Inferior parietal cortex (tissue), 1 donor: ENCODE data around the gene MEMO1.
"Not testable (repeated sequence)": the region's sequence is repeated elsewhere in the genome, so short reads cannot be mapped to it uniquely, and the experiment has no call there.

ENCODE experiments used
- DNase-seq: peaks from one replicate; pipeline ENCODE4 v3.0.0-alpha.2; 2016; ENCODE audit errors: extremely low spot score

Gene MEMO1

DNA sequence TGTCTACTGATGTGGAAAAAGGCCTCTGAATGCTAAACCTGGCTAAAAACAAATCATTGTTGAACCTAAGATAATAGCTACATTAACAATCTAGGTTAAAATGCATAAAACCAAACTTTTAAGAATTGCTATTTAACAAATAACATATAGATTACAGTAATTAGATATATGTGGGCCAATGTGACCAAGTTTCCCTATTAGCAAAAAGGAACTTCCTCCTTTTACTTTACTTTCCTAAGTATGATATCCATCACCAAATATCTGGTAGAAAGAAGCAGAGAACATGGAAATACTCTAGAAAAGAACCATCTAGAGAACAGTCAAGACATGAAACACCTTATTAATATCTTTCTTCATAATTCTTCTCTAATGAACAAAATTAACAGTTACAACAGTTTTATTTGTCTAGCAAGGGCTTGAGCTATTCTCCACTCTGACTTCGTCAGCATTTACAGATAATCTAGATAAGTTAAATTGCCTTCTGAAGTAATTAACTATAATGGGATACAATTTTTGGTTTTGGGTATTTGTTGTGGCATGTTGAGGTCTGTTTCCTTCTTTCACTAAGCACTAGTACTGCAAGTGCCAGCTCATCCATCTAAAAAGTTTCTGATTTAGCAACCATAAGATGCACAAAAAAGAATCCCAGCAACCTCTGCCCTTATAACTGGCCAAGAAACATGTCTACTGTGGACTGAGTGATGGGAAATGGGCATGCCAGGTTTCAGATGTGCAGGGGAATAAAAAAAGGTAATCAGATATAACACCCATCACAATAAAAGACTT, 53.3 kb downstream of the MEMO1 start:
- no peak for DNase-seq

DNA sequence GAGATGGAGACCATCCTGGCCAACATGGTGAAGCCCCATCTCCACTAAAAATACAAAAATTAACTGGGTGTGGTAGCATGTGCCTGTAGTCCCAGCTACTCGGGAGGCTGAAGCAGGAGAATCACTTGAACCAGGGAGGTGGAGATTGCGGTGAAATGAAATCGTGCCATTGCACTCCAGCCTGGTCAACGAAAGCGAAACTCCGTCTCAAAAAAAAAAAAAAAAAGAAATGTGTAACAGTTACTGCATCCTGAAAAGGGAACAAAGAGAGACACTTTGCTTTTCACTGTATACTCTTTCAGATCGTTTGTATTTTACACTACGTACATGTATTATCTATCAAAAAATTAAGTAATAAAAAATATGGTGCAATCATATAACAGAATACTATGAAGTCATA, 53.9 kb downstream of the MEMO1 start:
- DNase-seq, result not testable (repeated sequence)

DNA sequence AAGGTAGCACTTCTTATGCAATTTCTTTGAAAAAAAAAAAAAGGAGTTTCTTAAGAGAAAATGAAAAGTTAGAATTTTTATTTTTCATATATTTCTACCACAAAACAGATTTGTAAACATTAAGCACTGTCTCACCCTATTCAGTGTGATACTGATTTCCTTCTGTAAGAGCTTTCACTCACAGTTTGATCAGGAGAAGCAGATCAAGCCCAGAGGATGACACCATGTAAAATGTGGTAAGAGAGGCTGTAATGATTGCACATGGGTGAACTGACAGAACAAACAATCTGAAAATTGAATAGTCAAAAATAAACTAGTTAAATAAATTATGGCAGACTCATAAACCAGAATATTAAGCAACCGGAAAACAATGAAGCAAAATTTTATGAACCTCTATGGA, 54.5 kb downstream of the MEMO1 start:
- no peak for DNase-seq

DNA sequence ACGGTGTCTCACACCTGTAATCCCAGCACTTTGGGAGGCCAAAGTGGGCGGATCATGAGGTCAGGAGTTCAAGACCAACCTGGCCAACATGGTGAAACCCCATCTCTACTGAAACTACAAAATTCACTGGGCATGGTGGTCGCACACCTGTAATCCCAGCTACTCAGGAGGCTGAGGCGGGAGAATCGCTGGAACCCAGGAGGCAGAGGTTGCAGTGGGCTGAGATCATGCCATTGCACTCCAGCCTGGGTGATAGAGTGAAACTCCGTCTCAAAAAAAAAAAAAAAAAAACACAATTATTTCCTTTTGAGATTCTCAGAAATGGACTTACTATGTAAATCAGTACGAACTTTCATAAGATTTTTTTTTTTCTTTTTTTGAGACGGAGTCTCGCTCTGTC, 57.7 kb downstream of the MEMO1 start:
- not testable (repeated sequence) for DNase-seq

DNA sequence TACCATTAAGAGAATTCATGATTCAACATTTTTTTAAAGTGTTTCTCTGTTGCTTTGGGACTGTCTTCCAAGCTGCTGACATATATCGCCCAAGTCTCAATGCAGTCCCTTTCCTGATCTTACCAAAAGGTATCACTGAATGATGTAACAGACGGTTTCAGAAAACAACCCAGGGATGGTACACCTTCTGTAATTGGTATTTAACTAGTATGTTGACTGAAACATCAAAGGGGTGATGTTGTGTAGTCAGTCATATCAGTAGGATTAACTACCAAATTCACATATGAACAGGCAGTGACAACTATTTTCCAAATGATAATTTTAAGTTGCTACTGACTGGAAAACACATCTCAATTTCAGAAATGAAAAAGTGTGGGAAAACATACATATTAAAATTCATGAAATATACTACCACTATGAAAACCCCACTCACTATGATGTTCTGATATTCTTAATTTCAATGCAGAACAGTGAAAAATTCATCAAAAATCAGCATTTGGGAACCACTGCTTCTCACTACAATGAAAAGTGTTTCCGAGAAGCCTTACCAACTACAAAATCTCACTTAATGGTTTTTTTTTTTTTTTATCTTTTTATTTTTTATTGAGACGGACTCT, 59.8 kb downstream of the MEMO1 start:
- no peak for DNase-seq

DNA sequence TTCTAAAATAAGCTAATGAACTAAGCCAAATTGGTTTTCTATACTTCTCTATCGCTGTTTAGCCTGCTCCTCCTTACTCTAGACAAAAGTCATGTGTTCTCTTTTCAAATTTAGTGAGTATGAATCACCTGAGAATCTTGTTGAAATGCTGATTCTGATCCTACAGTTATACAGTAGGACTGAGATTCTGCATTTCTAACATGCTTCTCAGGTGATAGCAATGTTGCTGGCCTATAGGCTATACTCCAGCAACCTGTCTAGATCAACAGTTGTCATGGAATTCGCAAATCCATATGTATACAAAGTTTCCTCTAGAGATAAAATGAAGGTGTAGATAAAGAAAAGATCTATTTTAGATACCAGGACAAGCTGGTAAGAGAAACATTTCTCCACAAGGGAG, 62.9 kb downstream of the MEMO1 start:
- DNase-seq, result no peak

DNA sequence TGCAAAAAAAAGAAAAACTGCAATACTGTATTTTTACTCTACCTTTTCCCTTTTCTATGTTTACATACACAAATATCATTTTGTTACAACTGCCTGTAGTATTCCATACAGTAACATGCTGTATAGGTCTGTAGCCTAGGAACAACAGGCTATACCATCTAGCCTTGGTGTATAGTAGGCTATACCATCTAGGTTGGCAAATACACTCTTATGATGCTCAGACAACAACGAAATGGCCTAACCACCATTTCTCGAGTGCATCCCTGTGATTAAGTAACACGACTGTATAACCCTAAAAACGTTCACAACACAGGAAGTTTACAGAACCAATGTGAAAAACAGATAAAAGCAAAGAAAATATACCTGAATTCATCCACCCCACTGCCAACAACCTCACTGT, 64.0 kb downstream of the MEMO1 start:
- DNase-seq, result no peak

DNA sequence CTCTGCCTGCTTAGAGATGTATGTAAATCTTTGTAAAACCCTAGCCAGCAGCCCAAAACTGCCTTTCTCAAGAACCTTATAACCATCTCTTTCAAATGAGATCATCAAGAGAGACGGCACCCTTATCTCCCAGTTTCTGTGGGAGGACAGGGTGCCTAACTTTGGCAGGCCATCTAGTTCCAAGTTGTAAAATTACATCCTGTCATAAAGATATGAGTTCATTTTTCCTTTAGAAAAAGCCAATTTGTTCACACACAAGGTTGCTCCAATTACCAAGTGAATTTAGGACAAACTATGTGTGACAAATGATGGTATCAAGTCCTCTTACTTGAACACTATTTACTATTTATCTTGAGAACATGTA, 65.3 kb downstream of the MEMO1 start:
- DNase-seq, result peak; percentile 11

DNA sequence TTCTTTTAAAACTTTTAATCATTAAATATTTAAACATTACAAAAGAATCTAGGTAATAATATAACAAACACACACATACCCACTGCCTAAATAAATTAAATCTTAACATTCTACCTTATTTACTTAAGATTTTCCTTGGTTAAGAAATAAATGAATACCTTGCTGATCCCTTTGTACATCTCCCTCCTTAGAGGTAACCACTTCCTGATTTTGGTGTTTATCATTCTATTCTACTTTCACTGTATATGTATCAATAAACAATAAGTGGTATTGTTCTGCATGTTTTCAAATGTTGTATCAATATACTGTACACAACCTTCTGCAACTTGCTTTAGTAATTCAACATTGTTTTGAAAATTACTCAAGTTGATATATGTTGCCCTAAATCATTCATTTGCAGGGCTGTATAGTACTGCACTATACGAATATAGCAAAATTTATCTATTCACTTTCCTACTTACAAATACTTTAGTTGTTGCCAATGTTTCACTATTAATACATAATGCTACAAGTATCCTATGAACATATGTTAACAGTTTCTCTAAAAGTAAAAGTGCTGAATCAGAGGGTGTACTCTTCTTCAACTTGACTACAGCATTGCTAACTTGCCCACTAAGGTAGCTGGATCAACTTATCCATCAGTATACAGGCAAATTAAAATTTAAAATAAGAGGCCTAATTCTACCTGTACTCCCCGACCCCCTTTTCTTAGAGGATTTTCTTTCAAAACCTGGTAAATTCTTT, 65.8 kb downstream of the MEMO1 start:
- DNase-seq, result no peak

DNA sequence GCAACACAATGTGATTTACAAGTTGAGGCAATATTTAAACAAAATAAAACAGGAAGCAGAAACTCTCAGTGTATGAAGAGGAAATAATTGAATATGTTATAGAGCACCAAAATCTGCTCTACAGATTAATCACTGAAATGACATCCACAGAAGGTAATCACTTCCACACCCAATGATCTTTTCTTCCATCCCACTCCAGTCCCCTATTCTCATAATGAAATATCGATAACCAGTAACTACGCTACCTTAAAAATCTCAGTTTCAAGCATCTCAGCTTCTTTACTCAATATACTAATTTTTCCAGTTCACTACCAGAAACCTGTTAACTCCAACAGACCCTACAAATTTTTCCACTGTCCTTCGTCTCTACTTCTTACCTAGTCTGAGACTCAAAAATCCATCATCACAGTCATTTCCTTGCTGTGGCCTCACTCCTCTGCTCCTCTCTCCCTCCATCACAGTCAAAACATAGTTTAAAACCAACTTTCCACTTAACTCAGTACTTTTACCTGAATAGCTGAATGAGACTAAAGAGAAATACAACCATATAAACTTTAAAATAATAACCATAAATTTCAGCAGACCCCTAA, 67.1 kb downstream of the MEMO1 start:
- no peak for DNase-seq

DNA sequence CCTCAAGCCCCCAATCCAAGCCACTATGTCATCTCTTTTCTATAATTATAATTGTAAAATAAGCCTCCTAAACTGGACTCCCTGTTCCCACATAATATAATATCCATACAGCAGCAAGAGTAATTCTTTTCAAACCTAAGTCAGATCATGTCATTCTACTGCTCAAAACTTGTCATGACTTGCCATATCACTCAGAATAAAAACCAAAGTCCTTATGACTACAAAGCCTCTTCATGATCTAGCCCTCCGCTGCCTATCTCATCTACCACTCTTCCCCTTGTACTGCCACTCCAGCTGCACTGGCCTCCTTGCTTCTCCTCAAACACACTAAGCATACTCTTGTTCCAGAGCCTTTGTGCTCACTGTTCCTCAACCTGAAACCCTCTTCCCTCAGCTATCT, 69.9 kb downstream of the MEMO1 start:
- DNase-seq, result no peak

DNA sequence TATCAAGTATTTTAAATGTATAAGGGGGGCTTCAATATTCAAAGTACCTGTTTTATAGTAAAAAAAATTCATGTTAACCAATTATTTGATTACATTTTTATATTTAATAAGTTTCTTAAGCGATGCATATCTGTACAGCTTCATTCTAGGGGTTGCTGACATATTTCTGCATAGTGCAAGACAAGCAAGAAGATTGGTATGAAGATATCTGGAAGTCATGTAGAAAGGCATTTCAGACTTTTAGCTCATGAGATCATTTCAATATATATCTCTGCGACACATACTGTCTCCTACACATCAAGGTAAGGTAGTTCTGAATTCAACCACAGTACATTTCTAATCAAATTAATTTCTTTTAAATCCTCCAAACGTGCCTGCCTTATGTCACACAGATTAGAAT, 73.1 kb downstream of the MEMO1 start:
- no peak for DNase-seq

DNA sequence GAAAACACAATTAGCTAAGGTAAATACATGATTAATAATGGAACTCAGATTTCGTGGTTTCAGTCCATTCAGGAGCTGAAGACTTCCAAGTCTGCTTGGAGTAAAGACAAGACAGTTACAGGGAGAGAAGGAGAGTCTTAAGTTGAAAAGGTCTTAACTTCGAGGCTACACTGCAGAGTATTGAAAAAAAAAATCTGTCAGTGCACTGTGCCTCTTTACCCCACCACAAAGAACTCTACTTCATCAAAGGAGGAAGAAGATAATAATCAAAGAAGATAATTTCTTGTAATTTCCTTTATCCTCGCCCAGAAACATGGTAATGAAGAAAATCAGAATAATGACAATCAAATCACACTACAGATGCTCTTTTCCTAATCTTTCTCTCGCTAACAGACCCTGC, 75.4 kb downstream of the MEMO1 start:
- no peak for DNase-seq

DNA sequence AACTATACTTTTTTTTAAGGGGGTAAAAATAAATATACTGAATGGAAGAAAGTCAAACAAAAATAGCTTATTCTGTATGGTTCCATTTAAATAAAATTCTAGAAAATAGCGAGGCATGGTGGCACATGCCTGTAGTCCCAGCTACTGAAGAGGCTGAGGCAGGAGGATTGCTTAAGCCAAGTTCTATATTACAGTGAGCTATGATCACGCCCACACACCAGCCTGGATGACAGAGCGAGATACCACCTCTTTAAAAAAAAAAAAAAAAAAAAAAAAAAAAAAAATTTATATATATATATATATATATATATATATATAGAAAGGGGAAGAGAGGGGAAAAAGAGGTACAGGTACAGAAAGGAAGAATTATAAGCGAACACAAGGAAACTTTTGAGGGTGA, 77.7 kb downstream of the MEMO1 start:
- DNase-seq, result no peak

DNA sequence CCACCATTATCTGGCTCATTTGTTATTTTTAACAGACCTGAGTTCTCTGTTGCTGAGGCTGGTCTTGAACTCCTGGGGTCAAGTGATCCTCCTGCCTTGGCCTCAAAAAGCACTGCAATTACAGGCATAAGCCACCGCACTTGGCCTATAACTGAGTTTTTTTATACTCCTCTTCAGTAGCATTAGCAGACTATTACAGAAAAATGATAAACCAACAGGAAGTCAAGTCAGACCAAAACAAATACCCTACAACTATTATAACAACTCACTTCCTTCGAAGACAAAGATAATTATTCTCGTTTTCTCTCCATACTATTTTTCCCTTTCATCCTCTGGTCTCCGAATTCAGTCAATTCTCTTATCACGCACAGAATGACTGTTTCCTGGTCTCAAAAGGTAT, 78.2 kb downstream of the MEMO1 start:
- no peak for DNase-seq

DNA sequence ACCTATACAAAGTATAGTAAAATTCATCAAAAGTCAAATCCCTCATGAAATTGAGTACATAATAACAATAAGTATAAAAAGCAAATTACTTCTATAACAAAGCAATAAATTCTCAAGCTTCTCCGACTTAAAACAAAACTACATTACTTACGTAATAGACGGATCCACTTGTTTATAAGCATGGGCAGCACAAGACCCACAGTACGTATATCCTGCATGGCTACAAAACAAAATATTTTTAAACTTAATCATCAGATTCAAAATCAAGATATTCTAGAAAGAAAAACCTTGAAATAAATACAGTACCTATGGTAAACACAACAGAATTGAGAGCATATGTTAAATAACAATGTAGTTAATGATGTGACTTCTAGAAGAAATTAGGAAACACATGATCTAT, 78.9 kb downstream of the MEMO1 start:
- no peak for DNase-seq

DNA sequence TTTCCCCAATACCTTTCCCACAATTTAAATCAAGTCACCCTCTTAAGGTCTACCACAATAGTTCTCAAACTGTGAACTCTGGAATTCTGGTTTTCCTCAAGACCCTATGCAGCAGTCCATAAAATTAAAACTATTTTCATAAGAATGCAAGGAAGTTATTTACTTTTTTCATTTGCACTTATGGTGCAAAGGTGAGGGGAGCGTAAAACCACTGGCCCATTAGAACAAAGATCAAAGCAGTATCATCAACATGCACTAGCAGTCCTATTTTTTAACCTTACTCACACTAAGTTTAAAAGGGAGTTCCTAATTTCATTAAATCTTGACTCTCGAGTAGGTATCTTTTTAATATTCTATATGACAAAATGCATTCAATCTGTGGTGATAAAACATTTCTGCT, 85.3 kb downstream of the MEMO1 start:
- no peak for DNase-seq

DNA sequence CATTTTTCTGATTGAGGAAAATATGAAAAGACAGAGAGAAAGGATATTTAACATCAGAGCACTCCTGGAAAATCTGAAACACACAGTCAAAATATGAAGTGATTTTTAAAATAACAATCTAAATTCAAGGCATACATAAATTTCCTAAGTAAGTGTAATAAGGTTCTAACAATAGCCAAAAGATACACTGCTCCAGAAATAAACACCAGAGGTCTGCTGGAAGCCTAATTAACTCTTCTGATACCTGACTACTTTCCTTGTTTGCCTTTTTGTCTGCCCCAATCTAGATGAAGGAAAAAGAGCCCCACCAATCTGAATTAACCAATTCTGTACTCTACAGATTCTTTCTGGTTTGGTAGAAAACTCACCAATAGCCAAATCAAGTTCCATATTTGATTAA, 87.1 kb downstream of the MEMO1 start:
- DNase-seq, result no peak

DNA sequence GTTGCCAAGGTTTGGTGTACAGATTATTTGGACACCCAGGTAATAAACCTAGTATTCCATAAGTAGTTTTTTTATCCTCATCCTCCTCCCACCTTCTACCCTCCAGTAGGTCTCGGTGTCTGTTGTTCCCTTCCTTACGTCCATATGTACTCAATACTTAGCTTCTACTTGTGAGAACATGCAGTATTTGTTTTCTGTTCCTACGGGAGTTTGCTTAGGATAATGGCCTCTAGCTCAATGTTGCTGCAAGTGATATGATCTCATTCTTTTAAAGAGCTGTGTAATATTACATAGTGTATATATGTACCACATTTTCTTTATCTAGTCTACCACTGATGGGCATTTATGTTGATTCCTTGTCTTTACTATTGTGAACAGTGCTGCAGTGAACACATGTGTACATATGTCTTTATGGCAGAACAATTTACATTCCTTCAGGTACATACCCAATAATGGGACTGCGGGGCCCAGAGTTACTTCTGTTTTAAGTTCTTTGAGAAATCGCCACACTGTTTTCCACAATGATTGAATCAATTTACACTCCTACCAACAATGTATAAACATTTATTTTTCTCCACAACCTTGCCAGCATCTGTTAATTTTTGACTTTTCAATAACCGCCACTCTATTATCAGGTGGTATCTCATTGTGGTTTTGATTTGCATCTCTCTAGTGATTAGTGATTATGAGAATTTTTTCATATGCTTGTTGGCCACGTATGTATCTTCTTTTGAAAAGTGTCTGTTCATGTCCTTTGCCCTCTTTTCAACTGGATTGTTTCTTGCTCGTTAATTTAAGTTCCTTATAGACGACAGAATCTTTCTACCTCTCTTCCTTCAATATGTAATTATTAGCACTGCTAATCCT, 88.0 kb downstream of the MEMO1 start:
- DNase-seq, result no peak

DNA sequence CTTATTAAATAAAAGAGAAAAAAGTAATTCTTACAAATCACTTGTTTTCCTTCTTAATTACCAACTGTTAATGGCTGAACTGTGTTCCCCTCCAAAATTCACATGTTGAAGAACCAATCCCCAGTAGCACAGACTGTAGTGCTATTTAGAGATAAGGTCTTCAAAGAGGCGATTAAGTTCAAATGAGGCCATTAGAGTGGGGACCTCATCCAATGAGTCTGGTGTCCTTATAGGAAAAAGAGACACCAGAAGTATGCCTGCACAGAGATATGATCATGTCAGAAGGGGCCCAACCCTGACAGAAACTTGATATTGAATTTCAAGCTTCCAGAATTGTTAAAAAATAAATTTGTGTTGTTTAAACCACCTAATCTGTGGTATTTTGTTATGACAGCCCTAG, 89.8 kb downstream of the MEMO1 start:
- DNase-seq, result no peak

DNA sequence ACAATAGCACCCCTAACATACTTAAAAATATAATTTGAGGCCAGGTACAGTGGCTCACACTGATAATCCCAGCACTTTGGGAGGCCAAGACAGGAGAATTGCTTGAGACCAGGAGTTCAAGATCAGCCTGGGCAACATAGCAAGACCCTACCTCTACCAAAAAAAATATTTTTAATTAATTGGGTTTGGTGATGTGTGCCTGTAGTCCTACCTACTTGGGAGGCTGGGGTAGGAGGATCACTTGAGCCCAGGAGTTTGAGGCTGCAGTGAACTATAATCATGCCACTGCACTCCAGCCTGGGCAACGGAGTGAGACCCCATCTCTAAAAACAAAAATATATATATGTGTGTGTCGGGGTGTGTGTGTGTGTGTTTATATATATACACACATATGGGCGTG, 91.3 kb downstream of the MEMO1 start:
- DNase-seq, result no peak

DNA sequence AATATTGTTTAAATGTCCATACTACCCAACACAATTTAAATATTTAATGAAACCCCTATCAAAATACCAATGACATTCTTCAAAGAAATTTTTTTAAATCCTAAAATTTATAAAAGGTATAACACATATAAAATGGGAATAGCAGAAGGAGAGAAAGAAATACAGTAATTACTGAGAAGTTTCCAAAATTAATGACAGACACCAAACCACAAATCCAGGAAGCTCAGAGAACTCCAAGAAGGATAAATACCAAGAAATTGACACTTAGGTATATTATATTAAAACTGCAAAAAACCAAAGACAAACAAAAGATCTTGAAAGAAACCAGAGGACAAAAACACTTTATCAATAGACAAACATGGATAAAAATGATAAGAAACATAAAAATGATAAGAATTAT, 101.1 kb downstream of the MEMO1 start:
- no peak for DNase-seq
